Measurements from ENCODE around the gene ZYX. TPM values are rescaled to one million over a fixed set of nuclear protein-coding genes. Genes with fewer than 3 reads are reported as not detected.

Gene ZYX
- total and polyA plus RNA-seq, 2 of the 13 experiments (the other 11 are each of a cell fraction or from before 2014, with no cell fraction given): 9.9 to 13.7 TPM

DNA sequence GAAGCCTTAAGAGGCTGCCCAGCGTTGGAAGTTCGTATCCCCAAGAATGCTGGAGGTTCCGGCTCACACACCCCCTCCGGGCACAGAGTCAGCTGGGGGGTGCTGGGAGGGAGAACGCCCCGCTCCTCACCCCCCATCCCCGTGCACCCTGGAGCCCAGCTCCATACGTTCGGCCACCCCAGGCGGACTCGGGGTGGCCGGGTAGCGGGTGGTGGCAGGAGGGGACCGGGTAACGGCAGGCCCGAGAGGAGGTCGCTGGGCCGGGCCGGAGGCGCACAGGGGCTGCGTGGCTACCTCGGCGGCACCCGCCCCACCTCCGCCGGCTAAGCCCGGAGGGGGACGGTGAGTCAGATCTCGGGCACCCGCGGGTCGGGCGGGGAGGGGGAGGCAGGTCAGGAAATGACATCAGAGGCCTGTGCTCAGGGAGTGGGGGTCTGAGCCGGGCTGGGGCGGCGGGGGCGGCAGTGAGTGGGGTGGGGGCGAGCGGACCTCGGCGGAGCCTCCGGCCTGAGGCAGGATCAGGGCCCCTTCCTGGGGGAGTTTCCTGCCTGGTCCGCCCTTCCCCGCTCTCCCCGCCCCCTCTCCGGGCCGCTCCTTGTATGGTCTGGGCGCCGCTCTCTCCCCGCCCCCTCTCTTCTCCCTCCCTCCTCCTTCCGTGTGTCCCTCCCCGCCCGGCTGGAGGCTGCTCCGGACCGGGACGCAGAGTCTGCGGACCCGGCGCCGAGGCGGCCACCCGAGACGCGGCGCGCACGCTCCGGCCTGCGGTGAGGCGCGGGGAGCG, at the start of gene ZYX (continued):
- TF ChIP-seq, protein P1, sequence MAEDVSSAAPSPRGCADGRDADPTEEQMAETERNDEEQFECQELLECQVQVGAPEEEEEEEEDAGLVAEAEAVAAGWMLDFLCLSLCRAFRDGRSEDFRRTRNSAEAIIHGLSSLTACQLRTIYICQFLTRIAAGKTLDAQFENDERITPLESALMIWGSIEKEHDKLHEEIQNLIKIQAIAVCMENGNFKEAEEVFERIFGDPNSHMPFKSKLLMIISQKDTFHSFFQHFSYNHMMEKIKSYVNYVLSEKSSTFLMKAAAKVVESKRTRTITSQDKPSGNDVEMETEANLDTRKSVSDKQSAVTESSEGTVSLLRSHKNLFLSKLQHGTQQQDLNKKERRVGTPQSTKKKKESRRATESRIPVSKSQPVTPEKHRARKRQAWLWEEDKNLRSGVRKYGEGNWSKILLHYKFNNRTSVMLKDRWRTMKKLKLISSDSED (CRISPR knock-in tag; IDR thresholded peaks at IDR 0.05): no peak
- no peak for TF ChIP-seq NKX3-1 (CRISPR knock-in tag; IDR thresholded peaks at IDR 0.05)
- TF ChIP-seq, protein P2, sequence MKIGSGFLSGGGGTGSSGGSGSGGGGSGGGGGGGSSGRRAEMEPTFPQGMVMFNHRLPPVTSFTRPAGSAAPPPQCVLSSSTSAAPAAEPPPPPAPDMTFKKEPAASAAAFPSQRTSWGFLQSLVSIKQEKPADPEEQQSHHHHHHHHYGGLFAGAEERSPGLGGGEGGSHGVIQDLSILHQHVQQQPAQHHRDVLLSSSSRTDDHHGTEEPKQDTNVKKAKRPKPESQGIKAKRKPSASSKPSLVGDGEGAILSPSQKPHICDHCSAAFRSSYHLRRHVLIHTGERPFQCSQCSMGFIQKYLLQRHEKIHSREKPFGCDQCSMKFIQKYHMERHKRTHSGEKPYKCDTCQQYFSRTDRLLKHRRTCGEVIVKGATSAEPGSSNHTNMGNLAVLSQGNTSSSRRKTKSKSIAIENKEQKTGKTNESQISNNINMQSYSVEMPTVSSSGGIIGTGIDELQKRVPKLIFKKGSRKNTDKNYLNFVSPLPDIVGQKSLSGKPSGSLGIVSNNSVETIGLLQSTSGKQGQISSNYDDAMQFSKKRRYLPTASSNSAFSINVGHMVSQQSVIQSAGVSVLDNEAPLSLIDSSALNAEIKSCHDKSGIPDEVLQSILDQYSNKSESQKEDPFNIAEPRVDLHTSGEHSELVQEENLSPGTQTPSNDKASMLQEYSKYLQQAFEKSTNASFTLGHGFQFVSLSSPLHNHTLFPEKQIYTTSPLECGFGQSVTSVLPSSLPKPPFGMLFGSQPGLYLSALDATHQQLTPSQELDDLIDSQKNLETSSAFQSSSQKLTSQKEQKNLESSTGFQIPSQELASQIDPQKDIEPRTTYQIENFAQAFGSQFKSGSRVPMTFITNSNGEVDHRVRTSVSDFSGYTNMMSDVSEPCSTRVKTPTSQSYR (CRISPR knock-in tag; IDR thresholded peaks at IDR 0.05; ENCODE audit: borderline replicate concordance): peak; percentile 77
- TF ChIP-seq U2AF2 (IDR thresholded peaks at IDR 0.05; ENCODE audit: low read depth, low read length): no peak
- TF ChIP-seq, protein P3, sequence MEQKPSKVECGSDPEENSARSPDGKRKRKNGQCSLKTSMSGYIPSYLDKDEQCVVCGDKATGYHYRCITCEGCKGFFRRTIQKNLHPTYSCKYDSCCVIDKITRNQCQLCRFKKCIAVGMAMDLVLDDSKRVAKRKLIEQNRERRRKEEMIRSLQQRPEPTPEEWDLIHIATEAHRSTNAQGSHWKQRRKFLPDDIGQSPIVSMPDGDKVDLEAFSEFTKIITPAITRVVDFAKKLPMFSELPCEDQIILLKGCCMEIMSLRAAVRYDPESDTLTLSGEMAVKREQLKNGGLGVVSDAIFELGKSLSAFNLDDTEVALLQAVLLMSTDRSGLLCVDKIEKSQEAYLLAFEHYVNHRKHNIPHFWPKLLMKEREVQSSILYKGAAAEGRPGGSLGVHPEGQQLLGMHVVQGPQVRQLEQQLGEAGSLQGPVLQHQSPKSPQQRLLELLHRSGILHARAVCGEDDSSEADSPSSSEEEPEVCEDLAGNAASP (CRISPR knock-in tag; IDR thresholded peaks at IDR 0.05; ENCODE audit: borderline replicate concordance): no peak
- TF ChIP-seq, protein P4, sequence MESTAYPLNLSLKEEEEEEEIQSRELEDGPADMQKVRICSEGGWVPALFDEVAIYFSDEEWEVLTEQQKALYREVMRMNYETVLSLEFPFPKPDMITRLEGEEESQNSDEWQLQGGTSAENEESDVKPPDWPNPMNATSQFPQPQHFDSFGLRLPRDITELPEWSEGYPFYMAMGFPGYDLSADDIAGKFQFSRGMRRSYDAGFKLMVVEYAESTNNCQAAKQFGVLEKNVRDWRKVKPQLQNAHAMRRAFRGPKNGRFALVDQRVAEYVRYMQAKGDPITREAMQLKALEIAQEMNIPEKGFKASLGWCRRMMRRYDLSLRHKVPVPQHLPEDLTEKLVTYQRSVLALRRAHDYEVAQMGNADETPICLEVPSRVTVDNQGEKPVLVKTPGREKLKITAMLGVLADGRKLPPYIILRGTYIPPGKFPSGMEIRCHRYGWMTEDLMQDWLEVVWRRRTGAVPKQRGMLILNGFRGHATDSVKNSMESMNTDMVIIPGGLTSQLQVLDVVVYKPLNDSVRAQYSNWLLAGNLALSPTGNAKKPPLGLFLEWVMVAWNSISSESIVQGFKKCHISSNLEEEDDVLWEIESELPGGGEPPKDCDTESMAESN (CRISPR knock-in tag; conservative IDR thresholded peaks at IDR 0.05): peak; percentile 66
- TF ChIP-seq, protein P5, sequence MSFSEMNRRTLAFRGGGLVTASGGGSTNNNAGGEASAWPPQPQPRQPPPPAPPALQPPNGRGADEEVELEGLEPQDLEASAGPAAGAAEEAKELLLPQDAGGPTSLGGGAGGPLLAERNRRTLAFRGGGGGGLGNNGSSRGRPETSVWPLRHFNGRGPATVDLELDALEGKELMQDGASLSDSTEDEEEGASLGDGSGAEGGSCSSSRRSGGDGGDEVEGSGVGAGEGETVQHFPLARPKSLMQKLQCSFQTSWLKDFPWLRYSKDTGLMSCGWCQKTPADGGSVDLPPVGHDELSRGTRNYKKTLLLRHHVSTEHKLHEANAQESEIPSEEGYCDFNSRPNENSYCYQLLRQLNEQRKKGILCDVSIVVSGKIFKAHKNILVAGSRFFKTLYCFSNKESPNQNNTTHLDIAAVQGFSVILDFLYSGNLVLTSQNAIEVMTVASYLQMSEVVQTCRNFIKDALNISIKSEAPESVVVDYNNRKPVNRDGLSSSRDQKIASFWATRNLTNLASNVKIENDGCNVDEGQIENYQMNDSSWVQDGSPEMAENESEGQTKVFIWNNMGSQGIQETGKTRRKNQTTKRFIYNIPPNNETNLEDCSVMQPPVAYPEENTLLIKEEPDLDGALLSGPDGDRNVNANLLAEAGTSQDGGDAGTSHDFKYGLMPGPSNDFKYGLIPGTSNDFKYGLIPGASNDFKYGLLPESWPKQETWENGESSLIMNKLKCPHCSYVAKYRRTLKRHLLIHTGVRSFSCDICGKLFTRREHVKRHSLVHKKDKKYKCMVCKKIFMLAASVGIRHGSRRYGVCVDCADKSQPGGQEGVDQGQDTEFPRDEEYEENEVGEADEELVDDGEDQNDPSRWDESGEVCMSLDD (CRISPR knock-in tag; IDR thresholded peaks at IDR 0.05; ENCODE audit: borderline replicate concordance): no peak; the same call in 1 of the 2 replicates
- TF ChIP-seq CHCHD3 (CRISPR knock-in tag; IDR thresholded peaks at IDR 0.05): no peak
- TF ChIP-seq ZSCAN22 (CRISPR knock-in tag; IDR thresholded peaks at IDR 0.05): no peak
- TF ChIP-seq HHEX (CRISPR knock-in tag; IDR thresholded peaks at IDR 0.05): no peak
- 0 out of 2 replicates have a peak, but pooled peaks have one; percentile 5 for TF ChIP-seq RAD21 (CRISPR knock-in tag; IDR thresholded peaks at IDR 0.05)
- no peak for TF ChIP-seq CBX2 (IDR thresholded peaks at IDR 0.05; ENCODE audit: low read depth, low read length)
- TF ChIP-seq CBX2 (CRISPR knock-in tag; IDR thresholded peaks at IDR 0.05; ENCODE audit: low read depth): no peak
- no peak for TF ChIP-seq ZNF557 (CRISPR knock-in tag; IDR thresholded peaks at IDR 0.05)

All from HepG2 (cell line).